Skeletal muscle cell (primary cell): Measurements from ENCODE around the gene ARHGEF7.
A peak's percentile ranks its signal among the peaks of the same experiment; 100 is the strongest.

Experiments
- DNase-seq: peaks from one replicate; pipeline ENCODE4 v3.0.0-alpha.2; 2010; ENCODE audit warnings: low read depth
- H3K4me3 ChIP-seq: 2 replicates; pipeline ENCODE4 v1.5.1; 2011; ENCODE audit warnings: low read depth, mild to moderate bottlenecking, control low read depth, low read length, moderate library complexity

Gene ARHGEF7

GRCh38 chr13:111130116-111130508, 15.0 kb downstream of the ARHGEF7 start:
- no peak for DNase-seq
- H3K4me3 ChIP-seq = no peak overlapping the region

DNA sequence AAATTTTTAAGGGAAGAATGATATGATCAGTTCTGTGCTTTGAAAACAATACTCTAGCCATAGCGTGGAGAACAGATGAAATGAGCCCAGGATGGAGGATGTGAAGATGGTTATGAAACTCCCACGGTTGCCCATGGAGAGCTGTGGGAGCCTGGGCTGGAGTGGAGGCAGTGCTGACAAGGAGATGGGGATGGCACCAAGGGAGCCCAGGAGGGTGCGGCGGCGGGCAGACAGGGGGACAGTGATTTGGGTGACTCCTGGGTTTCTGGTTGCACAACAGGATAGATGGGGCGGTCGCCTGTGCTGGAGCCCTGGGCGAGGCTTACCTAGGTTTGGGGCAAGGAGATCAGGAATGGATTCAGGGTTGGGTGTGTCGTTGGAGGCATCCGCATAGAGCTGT, 15.9 kb downstream of the ARHGEF7 start:
- H3K4me3 ChIP-seq = no peak overlapping the region
- no peak for DNase-seq

DNA sequence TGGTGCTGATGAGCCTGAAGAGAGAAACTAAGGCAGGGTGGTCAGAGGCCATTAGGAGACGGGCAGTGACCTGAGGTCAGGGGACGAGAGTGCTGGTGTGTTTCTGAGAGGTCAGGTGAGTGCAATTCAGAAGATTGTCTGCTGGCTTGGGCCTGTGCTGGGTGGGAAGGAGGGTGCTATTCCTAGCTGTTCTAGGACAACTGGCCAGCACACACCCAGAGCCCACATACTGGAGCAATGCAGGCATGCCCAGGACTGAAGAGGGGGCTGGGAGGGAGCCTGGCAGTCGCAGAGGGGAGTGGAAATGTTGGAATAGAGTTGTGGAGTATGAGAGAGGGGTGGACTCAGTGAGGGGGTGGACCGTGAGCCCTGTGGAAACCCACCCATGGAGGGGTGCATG, 16.5 kb downstream of the ARHGEF7 start:
- H3K4me3 ChIP-seq = no peak overlapping the region
- no peak for DNase-seq

DNA sequence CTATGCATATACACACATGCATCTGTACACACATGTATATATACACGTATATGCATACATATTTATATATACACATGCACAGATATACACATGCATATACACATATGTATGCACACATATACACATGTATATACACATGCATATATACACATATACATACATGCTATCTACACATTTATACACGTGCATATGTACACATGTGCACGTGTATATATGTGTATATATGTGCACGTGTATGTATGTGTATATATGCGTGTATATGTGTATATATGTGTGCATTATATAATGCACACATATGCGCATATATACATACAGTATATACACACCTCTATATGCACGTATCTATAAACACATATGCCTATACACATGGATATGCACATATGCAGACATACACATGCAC, 17.8 kb downstream of the ARHGEF7 start:
- H3K4me3 ChIP-seq = no peak overlapping the region
- DNase-seq = no peak

DNA sequence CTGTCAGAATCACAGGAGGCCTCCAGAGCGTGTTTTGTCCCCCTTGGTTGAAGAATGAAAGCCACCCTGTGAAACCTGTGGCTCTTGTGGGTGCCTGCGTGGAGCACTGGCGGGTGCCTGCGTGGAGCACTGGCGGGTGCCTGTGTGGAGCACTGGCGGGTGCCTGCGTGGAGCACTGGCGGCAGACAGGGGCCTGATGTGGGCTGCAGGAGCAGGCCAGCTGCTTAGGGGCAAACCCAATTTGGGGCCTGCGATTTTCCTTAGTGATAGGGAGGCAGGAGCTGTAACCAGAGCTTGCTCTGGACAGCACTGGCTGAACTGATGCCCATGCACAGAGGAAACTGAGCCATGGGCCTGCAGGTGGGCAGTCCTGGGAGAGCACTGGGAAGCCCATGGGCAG, 24.3 kb downstream of the ARHGEF7 start:
- no peak for DNase-seq
- H3K4me3 ChIP-seq = no peak overlapping the region

GRCh38 chr13:111139873-111140561, 24.9 kb downstream of the ARHGEF7 start:
- H3K4me3 ChIP-seq = no peak overlapping the region
- DNase-seq = no peak

- no peak for DNase-seq
- no peak overlapping the region for H3K4me3 ChIP-seq
Observed at GRCh38 chr13:111140562-111141105, 25.5 kb downstream of the ARHGEF7 start.

DNA sequence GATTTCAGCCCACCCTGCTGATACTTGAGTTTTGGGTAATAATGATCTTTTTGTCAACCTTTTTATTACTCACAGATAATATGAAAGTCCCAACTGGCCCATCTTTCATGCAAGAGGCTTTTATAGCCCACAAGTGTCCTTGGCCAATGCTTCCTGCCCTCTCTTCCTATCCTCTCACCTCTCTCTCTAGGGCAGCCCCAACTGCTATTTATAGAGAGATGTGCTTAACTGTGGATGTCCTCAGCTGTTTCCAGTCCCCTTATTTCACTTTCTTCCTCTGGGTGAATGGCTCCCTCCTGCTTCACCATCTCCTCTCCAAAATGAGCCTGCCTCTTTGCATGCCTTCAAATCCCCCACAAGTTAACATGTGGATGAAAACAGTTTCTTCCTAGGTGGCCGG, 27.4 kb downstream of the ARHGEF7 start:
- no peak for DNase-seq

DNA sequence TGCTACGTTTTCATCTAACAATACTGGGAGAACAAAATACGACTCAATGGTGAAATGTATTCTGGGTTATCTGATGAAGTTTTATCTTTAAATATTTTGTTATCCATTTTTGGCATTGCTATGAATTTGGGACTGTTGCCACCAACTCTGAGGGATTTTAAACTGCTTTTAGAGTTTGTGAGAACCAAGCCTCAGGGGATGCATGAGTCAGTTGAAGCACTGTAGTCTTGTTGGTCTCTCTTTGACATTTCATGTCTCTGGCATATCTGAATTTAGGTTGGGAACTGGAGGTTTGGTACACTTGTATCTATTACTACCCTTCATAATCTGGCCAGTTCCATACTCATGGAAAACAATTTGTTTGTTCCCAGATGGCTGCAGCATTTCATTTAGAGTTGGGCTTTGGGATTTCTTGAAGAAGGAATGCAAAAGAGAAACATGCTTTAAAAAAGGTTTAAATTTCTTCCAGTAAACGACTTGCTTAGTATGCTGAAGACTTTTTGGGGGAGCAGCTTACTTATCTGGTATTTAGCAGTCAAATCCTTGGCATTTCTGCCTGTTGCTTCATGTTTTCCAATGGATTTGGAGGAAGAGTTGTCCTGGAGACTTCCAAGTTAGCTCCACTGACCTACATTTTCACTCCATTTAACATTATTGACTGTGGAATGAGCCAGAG, 28.9 kb downstream of the ARHGEF7 start:
- no peak overlapping the region for H3K4me3 ChIP-seq
- DNase-seq = no peak

More for the DNA sequence above, 27.4 kb downstream of the ARHGEF7 start:
- H3K4me3 ChIP-seq = no peak overlapping the region

GRCh38 chr13:111145071-111145470, 30.0 kb downstream of the ARHGEF7 start:
- no peak overlapping the region for H3K4me3 ChIP-seq
- no peak for DNase-seq

DNA sequence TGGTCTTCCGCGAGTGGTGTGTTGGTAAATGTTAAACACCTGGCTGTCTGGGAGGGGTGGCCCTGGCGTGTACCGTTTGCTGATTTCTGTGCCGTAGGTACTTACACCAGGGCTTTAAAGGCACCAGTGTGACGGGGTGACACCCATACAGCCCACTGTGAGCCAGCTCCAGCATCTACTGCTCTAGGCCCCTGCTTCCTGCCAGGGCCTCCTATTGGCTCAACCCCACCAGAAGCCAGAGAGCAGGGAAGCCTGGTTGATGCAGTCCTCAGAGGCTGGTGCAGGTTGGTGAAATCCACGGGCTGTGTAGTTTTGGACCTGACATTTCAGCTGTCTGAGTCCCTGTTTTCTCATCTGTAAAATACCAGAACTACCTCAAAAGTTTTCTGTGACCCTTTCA, 30.4 kb downstream of the ARHGEF7 start:
- H3K4me3 ChIP-seq = no peak overlapping the region
- DNase-seq = no peak

- H3K4me3 ChIP-seq = peak overlapping the region; percentile 87
- no peak for DNase-seq
Observed at GRCh38 chr13:111152844-111153243, 37.7 kb downstream of the ARHGEF7 start.

DNA sequence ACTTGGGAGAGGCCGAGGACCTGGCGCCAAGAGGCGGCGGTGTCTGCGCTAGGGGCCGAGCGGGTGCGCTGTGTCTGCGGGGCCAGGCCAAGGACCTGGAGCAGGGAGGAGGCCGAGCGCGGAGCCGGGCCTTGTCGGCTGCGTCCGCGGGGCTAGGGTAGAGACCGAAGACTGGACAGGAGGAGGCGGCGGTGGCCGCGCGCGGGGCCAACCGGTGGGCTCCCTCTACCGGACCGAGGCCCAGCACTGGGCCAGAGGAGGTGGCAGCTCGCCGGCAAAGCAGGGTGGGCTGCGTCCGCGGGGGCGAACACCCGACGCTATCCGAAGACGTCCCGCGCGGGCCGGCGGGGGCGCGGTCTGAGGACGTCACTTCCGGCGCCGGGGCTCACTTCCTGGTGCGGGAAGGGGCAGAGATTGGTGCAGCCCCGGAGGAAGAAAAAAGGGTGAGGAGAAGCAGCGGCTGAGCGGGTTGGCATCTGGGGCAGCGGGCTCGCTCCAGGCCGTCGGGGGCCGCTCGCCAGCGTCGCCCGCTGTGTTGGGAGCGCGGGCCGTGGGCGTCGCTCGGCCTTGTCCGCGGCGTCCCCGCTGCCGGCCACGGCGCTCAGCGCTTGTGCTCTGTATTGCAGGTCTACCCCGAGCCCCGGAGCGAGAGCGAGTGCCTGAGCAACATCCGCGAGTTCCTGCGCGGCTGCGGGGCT, 38.3 kb downstream of the ARHGEF7 start:
- peak overlapping the region; percentile 87 for H3K4me3 ChIP-seq
- peak; percentile 70 for DNase-seq

GRCh38 chr13:111153977-111154332, 38.8 kb downstream of the ARHGEF7 start:
- peak overlapping the region; percentile 87 for H3K4me3 ChIP-seq
- DNase-seq = peak; percentile 2

- DNase-seq = no peak
- no peak overlapping the region for H3K4me3 ChIP-seq
Observed at GRCh38 chr13:111156421-111156820, 41.3 kb downstream of the ARHGEF7 start.

- no peak for DNase-seq
- no peak overlapping the region for H3K4me3 ChIP-seq
Observed at GRCh38 chr13:111158136-111158805, 43.2 kb downstream of the ARHGEF7 start.

GRCh38 chr13:111159362-111160320, 44.5 kb downstream of the ARHGEF7 start:
- DNase-seq = no peak
- H3K4me3 ChIP-seq = no peak overlapping the region

DNA sequence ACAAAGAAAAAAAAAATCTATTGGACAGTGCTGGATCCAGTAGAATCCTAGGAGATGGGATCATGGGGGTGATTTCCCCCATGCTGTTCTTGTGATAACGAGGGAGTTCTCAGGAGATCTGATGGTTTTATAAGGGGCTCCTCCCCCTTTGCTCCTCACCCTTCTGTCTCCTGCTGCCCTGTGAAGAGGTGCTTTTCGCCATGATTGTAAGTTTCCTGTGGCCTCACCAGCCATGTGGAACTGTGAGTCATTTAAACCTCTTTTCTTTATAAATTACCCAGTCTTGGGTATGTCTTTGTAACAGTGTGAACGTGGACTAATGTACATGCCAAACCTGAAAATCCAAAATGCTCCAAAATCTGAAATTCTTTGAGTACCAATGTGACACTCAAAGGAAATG, 45.5 kb downstream of the ARHGEF7 start:
- H3K4me3 ChIP-seq = no peak overlapping the region
- DNase-seq = no peak
